Gastrocnemius medialis (tissue), 4 donors: ENCODE data around the gene PCSK5. TPM values are rescaled to one million over a fixed set of nuclear protein-coding genes. Genes with fewer than 3 reads are reported as not detected.
"Not testable (repeated sequence)": the region's sequence is repeated elsewhere in the genome, so short reads cannot be mapped to it uniquely, and the experiment has no call there.

Experiments used
- ATAC-seq, 2 donors: fragments of 150-250 bp; one replicate each; pipeline ENCODE4 v1.9.1; 2016
- DNase-seq, 2 donors: peaks; one replicate each; pipeline ENCODE4 v3.0.0-alpha.2; 2019
- H3K27ac ChIP-seq, 4 donors: fragments of 200-600 bp; sonication (generic); 1 replicate in 1 of 4; 2 replicates in 3 of 4; pipeline ENCODE4 v1.5.1; 2016 to 2018; ENCODE audit warnings: mild to moderate bottlenecking in 2 of 4, moderate library complexity in 1 of 4
- H3K27me3 ChIP-seq, 3 donors: fragments of 200-600 bp; sonication (generic) in 2 of 3; 1 replicate in 1 of 3; 2 replicates in 2 of 3; pipeline versions ENCODE4 v1.5.1 to v1.6.0; 2016 to 2019; ENCODE audit warnings: mild to moderate bottlenecking in 1 of 3, moderate library complexity in 1 of 3
- H3K36me3 ChIP-seq, 2 donors: fragments of 200-600 bp; sonication (generic) in 1 of 2; one replicate each; pipeline ENCODE4 v1.5.1; 2017 to 2018
- H3K4me1 ChIP-seq, 2 donors: fragments of 200-600 bp; sonication (generic) in 1 of 2; one replicate each; pipeline ENCODE4 v1.5.1; 2016 to 2017; ENCODE audit warnings: mild to moderate bottlenecking in 2 of 2
- H3K4me3 ChIP-seq, 4 donors: fragments of 200-600 bp; sonication (generic) in 3 of 4; 1 replicate in 1 of 4; 2 replicates in 3 of 4; pipeline ENCODE4 v1.5.1; 2016 to 2019; ENCODE audit warnings: mild to moderate bottlenecking in 2 of 4
- H3K9me3 ChIP-seq, 3 donors: fragments of 200-600 bp; sonication (generic) in 2 of 3; 1 replicate in 1 of 3; 2 replicates in 2 of 3; pipeline ENCODE4 v1.5.1; 2016 to 2019
- POLR2A ChIP-seq, 2 donors: fragments of 450-650 bp; IDR thresholded peaks; one replicate each; pipeline ENCODE4 v1.6.1; 2017; ENCODE audit warnings: antibody characterized with exemption in 2 of 2, mild to moderate bottlenecking in 2 of 2, moderate library complexity in 2 of 2
- in situ Hi-C, 4 donors: fragments of 200-750 bp; cut with MboI; loops; one replicate each; pipeline versions ENCODE4 v1.15.0 to v1.8.0; 2017; ENCODE audit warnings: low sequenced_read_pairs in 4 of 4
- intact Hi-C: fragments of 100-400 bp; cut with DNase I; formaldehyde crosslinking; loops from one replicate; pipeline ENCODE4 v1.15.1; 2023; ENCODE audit warnings: low total_unique reads
- total RNA-seq, 4 donors: library from RNA; depleted of rRNA; stranded (reverse); fragments of >200 nt; gene quantifications; one replicate each; pipeline versions ENCODE4 v1.1.0 to v1.2.3, GENCODE V29; 2016
- TF ChIP-seq, protein P1 (sequence below), 5 experiments: fragments of 450-650 bp in 3 of 5; fragments of 200-600 bp in 2 of 5; sonication (generic) in 2 of 5; IDR thresholded peaks in 4 of 5; conservative IDR thresholded peaks in 1 of 5; 1 replicate in 4 of 5; 2 replicates in 1 of 5; pipeline ENCODE4 v1.5.1; 2016 to 2019; ENCODE audit warnings: antibody characterized with exemption in 5 of 5, mild to moderate bottlenecking in 3 of 5, moderate library complexity in 3 of 5

PCSK5 gene
- total RNA-seq, 4 donors from 2014 or later = 1.3 to 8.3 (median 3.2) TPM

- ATAC-seq = no peak
- TF ChIP-seq, protein P1, sequence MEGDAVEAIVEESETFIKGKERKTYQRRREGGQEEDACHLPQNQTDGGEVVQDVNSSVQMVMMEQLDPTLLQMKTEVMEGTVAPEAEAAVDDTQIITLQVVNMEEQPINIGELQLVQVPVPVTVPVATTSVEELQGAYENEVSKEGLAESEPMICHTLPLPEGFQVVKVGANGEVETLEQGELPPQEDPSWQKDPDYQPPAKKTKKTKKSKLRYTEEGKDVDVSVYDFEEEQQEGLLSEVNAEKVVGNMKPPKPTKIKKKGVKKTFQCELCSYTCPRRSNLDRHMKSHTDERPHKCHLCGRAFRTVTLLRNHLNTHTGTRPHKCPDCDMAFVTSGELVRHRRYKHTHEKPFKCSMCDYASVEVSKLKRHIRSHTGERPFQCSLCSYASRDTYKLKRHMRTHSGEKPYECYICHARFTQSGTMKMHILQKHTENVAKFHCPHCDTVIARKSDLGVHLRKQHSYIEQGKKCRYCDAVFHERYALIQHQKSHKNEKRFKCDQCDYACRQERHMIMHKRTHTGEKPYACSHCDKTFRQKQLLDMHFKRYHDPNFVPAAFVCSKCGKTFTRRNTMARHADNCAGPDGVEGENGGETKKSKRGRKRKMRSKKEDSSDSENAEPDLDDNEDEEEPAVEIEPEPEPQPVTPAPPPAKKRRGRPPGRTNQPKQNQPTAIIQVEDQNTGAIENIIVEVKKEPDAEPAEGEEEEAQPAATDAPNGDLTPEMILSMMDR (IDR thresholded peaks at IDR 0.05 in 4 of 5, conservative IDR thresholded peaks at IDR 0.05 in 1 of 5) = no peak
- TF ChIP-seq POLR2A (IDR thresholded peaks at IDR 0.05) = no peak
- in situ Hi-C loops = no loop called here
- H3K4me3 ChIP-seq = no peak overlapping the region
- no peaks in the 10 kb centered on the region for H3K4me1 ChIP-seq
- no peaks in the 10 kb centered on the region for H3K36me3 ChIP-seq
- no peak for DNase-seq
- H3K27ac ChIP-seq = no peak overlapping the region
- H3K27me3 ChIP-seq = no peaks in the 10 kb centered on the region
- intact Hi-C loops = no loop called here
- H3K9me3 ChIP-seq = no peaks in the 10 kb centered on the region
These were observed 153.9 kb downstream of the PCSK5 start for GRCh38 chr9:76044266-76044819.

DNA sequence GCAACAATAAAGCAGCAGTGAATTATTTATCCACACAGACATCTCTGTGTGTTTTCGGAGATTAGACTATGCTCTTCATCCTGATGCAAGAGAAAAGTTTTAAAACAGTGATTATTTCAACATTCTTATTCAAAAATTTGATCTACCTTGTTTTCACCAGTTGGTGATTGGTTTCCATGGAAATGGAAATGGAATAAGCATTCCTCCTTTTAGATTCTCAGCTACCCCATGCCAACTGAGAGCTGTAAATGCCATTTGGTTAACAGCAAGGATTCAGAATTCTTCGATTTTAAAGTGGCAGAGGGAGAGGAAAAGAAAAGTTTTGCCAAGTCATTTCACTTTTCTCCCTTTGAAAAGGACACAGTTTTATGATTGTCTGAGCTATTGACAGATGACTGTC, 154.7 kb downstream of the PCSK5 start:
- in situ Hi-C loops (no loop called here), intact Hi-C loops (no loop called here)
- H3K27me3 ChIP-seq = no peaks in the 10 kb centered on the region
- DNase-seq (no peak), ATAC-seq (no peak)
- TF ChIP-seq, protein P1 (IDR thresholded peaks at IDR 0.05 in 4 of 5, conservative IDR thresholded peaks at IDR 0.05 in 1 of 5) = no peak
- no peak for TF ChIP-seq POLR2A (IDR thresholded peaks at IDR 0.05)
- H3K27ac ChIP-seq = no peak overlapping the region
- H3K4me3 ChIP-seq = no peak overlapping the region
- H3K36me3 ChIP-seq = no peaks in the 10 kb centered on the region
- no peaks in the 10 kb centered on the region for H3K4me1 ChIP-seq
- H3K9me3 ChIP-seq = no peaks in the 10 kb centered on the region

- Histone ChIP-seq H3K9me3 (no peaks in the 10 kb centered on the region), H3K4me1 (no peaks in the 10 kb centered on the region), H3K4me3 (no peak overlapping the region), H3K27ac (no peak overlapping the region), H3K27me3 (no peaks in the 10 kb centered on the region), H3K36me3 (no peaks in the 10 kb centered on the region)
- TF ChIP-seq POLR2A (IDR thresholded peaks at IDR 0.05) = no peak
- intact Hi-C loops (no loop called here), in situ Hi-C loops (no loop called here)
- ATAC-seq (no peak), DNase-seq (no peak)
These were observed 158.9 kb downstream of the PCSK5 start for GRCh38 chr9:76049341-76049740.

DNA sequence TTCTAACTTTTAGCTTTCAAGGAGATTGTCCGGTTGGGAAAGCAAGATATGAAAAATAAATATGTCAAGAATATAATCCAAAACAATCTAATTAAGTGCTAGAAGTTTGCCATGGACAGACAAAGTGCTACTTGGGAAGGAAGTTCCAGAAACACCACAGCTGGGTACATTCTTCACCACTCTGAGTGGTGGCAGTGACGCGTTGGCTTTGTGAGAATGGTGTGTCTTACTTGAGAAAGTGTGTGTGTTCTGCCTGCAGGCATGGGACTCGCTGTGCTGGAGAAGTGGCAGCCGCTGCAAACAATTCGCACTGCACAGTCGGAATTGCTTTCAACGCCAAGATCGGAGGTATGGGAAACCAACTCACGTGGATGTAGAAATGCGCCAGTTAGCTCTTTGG, 177.2 kb downstream of the PCSK5 start:
- Histone ChIP-seq H3K9me3 (no peaks in the 10 kb centered on the region), H3K27me3 (no peaks in the 10 kb centered on the region), H3K27ac (no peak overlapping the region), H3K36me3 (no peaks in the 10 kb centered on the region), H3K4me1 (no peaks in the 10 kb centered on the region), H3K4me3 (no peak overlapping the region)
- ATAC-seq = no peak
- intact Hi-C loops = no loop called here
- TF ChIP-seq POLR2A (IDR thresholded peaks at IDR 0.05) = no peak
- TF ChIP-seq, protein P1 (IDR thresholded peaks at IDR 0.05 in 4 of 5, conservative IDR thresholded peaks at IDR 0.05 in 1 of 5) = no peak
- in situ Hi-C loops = no loop called here
- DNase-seq = no peak

- DNase-seq (no peak), ATAC-seq (no peak)
- no peak for TF ChIP-seq POLR2A (IDR thresholded peaks at IDR 0.05)
- TF ChIP-seq, protein P1 (IDR thresholded peaks at IDR 0.05 in 4 of 5, conservative IDR thresholded peaks at IDR 0.05 in 1 of 5) = no peak
- Histone ChIP-seq H3K4me3 (no peak overlapping the region), H3K27me3 (no peaks in the 10 kb centered on the region), H3K4me1 (peaks cover 0 to 10% of the 10 kb centered on the region in 2 donors), H3K36me3 (no peaks in the 10 kb centered on the region), H3K9me3 (peaks cover 0 to 5% (median 0%) of the 10 kb centered on the region in 3 donors), H3K27ac (no peak overlapping the region)
- intact Hi-C loops (no loop called here), in situ Hi-C loops (no loop called here)
These were observed 187.1 kb downstream of the PCSK5 start for GRCh38 chr9:76077537-76077936.

DNA sequence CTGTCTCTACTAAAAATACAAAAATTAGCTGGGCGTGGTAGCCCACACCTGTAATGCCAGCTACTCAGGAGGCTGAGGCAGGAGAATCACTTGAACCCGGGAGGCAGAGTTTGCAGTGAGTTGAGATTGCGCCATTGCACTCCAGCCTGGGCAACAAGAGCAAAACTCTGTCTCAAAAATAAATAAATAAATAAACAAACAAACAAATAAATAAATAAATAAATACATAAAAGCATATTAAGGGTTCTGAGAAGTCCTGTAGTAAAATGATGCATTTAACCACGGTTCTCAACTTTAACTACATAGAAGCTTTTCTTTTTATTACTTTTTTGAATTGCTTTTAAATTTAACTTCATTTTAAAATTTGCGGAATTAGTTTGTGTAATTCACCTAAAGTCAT, 190.8 kb downstream of the PCSK5 start:
- H3K27me3 ChIP-seq, H3K9me3 ChIP-seq, H3K36me3 ChIP-seq, H3K27ac ChIP-seq, ATAC-seq, DNase-seq, H3K4me3 ChIP-seq, in situ Hi-C loops: not testable (repeated sequence)
- intact Hi-C loops = loop anchor here (10.0 kb wide), 1 partner anchor 224 kb away; no protein-coding TSS in a partner anchor
- peaks cover 0 to 10% of the 10 kb centered on the region in 2 donors for H3K4me1 ChIP-seq
